ENCODE measurements around the gene BCL2L1.

BCL2L1 gene

DNA sequence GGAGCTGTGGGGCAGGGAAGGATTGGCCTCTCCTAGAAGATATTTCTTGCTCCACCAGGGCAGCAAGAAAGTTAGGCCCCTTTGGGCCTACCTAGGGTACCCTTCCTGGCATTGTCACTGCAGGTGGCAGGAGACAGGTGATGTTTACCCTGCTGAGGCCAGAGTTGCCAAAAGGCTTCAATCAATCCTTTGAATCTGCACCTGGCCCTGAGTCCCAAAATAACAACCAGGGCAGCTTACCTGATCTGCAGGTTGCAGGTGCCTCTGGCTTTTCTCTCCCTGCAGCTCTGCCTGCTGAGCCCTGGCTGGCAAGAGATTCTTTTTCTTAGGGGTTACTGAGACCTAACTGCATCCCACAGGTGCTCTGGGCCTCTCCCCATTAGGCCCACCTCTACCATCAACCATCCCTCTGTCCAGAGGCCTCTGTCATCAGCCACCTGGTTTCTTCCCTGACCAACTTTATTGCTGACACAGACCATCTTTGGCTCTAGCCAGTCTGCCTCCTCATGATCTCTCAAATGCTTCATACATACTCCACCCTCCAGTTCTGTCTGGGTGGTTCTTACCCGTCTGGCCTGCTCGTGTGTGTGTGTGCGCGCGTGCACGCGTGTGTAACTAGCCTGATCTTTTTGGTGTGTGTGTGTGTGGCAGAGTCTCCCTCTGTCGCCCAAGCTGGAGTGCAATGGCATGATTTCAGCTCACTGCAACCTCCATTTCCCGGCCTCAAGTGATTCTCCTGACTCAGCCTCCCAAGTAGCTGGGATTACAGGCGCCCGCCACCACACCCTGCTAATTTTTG lies 13.7 kb downstream of the BCL2L1 start:
- FAIRE-seq: no peak

DNA sequence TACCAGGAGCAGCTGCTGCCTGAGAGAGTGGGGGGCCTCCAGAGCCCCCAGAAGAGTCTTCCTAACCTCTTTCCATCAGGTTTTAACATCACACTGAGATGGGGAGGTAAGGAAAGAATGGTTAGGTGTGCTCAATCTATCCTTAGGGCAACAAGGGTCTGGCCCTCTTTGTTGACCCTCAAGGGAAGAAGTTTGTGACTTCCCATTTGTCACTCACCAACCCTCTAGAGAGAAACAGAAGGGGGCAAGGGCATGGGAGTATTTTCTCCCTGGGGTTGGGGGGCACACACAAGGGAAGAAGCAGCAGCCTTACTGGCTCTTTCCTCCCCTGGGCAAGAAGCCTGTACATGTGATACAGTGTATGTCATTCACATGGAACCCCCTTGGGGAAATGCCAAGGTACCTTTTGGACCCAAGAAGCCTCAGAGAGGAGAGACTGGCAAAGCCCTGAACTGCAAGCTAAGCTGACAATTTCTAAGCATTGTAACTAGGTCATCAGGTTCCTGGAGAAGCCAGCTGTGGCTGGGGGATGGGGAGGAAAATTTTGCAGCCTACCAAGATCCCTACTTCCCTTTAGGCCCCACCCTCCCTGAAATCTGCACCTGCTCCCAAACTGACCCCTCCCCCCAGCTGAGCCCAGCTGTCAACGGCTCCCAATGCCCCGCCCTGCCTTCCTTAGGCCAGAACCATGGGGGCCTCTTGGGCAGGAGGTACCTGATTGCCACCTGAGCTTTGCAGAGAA lies 14.5 kb downstream of the BCL2L1 start:
- no peak for FAIRE-seq

DNA sequence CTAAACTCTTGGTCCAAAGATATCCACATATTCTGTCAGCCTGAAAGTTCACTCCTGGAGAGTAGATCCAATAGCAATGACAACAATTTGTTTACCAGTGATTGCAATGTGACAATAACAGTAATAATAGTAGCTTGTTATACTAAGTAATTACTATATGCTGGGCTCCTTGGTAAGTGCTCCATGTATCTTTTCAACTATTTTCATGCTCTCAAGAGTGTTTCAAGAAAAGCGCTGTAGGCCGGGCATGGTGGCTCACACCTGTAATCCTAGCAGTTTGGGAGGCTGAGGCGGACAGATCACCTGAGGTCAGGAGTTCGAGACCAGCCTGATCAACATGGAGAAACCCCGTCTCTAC lies 15.4 kb downstream of the BCL2L1 start:
- no peak for FAIRE-seq

DNA sequence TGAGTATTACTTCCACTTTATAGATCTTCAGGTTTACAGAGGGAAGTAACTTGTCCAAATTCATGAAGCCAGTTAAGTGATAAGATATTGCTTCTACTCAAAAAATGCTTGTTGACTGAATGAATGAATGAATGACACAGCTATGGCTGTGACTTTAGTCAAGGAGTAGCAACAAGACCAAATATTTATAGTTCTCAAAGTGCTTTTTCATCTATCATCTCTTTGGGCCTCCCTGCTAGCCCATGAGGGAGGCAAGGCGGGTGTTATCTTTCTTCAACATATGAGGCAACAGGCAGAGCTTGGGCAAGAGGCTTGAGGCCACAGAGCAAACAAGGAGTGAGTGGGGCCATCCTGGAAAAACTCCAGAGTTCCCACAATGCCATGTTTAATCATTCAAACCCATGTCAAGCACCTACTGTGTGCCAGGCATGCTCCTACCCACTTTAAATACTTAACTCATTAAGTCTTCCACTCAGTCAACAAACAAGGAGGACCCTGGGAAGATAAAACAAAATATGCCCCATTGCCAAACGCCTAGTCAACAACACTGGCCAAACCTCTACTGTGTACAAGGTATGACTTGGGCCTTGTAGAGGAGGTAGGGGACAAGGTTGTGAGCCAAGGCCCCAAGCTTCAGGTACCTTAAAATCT lies 15.9 kb downstream of the BCL2L1 start:
- FAIRE-seq: no peak

DNA sequence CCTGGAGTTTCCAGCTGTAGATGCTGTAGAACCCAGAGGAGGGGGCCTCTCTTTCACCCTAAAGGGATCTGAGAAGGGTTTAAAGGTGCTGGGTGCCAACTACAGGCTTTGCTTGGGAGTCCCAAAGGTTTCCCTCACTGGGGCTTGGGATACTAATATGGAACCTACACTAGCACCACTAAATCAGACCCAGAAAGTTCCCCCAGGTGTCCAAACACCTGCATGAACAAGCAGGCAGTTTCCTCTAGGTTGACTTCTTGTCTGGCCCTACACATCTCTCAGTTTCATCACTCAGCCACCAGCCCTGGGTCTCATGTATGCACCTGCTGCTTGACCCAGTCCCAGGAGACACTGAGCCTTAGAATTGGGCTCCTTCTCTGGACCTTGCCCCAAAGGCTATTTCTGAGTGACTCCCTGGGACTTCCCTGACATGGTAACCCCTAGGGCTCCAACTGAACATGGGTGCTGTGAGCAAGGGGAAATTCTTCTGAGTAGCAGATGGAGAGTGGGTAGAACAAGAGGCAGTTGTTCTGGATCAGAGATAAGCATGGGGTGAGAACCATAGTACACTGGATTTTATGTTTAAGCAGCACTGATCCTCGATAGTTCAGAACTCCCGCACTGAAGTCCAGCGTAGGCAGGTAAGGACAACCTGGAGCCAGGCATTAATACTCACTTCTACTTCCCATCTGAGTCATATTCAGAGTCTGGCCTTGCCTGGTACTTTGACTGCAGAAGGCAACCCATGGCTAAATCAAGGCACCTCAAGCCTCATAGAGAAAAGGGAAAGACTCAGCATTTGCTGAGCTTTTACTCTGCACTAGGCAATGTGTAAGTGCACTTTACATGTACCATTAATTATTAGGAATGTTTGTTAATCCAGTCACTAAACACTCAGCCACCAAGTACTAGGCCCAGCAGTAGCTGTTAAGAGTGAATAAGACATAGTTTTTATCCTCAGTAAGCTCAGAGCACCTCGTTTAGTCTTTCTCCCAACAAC lies 16.8 kb downstream of the BCL2L1 start:
- no peak for FAIRE-seq

DNA sequence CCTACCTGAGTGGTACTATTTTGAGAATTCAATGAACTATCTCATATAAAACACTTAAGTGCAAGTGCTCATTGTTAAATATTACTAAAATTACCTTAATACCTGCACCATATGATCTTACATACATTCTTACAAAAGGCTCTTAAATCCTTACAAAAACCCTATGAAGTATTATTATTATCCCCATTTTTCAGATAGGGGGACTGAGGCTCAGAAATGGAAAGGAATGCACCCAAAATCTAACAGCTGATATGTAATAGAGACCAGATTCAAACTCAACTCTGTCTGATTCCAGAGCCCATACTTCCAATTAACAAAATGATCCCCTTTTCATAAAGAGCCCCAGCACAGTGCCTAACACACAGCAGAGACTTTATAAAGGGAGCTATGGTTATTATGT lies 17.5 kb downstream of the BCL2L1 start:
- no peak for FAIRE-seq

DNA sequence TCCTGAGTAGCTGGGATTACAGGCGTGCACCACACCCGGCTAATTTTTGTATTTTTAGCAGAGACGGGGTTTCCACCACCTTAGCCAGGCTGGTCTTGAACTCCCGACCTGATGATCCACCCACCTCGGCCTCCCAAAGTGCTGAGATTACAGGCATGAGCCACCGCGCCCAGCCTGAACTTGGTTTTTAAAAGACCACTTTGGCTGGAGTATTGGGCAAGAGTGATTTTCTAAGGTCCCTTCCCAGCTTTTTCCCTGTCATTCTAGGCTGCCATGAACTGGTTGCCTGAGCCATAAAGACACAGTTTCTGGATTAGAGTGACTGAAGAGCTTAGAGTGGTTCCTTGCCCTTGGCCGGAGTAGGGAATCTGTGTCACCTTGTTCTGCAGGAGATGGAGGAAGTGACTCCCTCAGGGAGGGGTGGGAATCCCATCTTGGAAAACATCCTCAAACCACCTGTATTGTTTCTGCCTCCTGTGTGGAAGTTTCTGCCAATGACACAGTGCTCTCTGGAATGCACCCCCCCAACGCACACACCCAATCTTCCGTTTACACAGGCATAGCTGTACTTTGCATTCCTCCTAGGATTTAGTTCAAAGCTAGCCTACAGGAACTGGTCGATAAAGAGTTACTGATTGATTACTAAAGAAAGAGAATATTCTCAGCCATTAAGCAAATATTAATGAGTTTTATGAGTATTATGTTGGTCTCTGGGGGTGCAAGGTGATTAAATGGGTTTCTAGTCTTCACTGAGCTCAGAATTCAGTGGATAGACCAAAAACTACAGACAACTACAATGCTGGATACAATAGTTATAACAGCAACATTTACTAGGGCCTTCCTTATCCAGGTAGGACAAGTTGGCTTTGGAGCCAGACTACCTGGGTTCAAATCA lies 18.2 kb downstream of the BCL2L1 start:
- no peak for FAIRE-seq

DNA sequence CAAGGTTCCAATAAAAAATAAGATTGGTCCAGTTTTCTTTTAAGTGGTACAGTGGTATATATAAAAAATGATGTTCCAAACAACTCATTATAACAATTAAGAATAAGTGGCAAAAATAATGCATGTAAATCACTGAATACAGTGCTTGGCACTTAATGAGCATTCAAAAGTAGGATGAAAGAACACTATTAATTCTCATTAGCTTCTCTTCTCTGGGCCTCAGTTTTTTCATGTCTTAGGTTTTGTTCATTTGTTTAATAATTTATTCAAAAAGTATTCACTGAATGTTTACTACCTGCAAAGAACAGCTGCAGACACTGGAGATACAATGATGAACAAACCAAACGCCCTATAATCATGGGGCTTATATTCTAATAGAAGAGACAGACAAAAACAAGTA lies 21.1 kb downstream of the BCL2L1 start:
- no peak for FAIRE-seq

DNA sequence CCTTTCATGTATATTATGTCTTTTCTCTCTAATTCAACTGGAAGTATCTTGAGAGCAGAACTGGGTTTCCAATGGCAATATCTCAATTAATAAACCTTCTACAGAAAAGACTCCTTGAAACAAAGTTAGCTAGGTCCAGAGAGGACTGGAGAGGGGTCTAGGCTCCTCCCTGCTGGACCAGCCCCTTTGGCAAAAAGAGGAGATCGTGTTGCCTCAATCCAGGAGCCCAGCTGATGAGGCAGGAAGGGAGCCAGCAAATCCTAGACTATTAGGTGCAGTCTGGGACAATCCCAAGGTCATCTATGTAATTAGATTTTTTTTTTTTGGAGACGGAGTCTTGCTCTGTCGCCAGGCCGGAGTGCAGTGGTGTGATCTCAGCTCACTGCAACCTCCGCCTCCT lies 21.9 kb downstream of the BCL2L1 start:
- FAIRE-seq: no peak

DNA sequence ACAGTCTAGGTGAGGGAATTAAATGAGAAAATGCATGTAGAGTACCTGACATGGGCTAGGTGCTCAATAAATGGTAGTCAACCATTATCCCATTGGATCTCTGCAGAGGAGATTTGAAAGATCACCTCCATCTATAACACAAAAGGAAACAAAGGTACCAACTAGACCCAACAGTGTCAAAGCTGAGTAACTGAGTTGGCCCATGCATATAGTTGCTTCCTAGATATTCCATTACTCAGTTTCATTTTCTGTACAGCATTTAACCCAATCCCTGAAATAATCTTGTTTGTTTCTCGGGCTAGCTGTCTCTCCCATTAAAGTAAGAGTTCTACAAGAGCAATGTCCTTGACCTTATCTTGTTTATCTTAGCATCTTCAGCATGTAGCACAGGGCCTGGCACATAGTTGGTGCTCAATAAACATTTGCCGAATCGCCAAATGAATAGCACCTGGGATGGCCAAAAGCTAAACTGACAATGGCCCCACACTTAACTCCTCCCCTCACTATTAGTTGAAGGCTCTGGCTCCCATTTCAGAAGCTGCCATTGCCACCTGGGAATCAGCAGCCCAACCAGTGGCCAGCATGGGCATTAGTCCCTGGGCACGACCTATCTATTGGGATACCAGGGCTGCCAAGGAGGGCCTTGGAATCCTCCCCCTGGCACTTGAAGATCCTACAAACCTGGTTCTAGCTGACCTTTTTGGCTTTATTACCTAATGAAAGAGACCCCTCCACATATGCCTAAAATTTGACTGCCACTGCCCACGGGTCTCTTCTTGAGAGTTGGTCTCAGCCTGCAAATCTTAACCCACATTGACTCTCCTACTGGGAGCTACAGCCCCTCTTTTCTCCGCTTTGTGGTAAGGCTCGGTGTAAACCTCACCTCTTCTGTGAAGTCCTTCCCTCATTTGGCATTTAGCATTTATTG lies 22.6 kb downstream of the BCL2L1 start:
- FAIRE-seq: no peak

DNA sequence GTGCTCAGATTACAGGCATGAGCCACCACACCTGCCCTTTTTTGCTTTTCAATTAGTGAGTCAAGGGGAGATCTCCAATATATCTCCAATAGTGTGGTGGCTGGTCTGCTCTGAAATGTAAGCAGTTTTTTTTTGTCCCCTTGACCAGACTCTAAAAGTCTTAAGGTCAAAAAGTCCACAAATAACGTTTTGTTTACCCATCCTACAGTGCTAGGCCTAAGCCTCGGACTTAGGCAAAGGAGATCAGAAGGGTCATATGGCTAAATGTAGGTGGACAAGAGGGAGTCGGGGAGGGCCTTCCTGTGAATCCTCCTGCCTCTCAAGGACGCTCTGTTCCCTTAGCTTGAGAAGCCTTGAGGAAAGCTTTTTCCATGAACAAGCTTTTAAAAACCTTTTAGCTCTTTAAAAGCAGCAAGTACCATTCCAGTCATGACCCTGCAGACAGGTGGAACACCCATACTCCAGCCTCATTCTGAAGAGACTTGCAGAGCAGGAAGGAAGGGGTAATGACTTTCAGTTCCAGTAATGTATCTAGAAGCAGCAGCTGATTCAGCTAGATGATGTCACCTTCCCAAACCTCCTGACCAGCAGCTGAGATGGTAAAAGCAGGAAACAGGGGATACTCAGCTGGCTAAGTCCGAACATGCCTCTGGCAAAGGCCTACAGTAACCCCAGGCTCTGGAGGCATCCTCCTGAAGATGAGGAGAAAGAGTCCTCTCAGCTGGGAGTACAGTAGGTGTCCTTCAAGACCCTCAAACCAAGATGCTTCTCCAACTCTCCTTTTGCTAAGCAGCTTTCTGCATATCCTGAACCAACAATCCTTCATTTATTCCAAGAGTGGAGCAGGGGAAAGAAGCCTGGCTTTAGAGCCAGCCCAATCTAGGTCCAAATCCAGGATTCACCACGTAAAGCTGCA lies 23.6 kb downstream of the BCL2L1 start:
- no peak for FAIRE-seq

DNA sequence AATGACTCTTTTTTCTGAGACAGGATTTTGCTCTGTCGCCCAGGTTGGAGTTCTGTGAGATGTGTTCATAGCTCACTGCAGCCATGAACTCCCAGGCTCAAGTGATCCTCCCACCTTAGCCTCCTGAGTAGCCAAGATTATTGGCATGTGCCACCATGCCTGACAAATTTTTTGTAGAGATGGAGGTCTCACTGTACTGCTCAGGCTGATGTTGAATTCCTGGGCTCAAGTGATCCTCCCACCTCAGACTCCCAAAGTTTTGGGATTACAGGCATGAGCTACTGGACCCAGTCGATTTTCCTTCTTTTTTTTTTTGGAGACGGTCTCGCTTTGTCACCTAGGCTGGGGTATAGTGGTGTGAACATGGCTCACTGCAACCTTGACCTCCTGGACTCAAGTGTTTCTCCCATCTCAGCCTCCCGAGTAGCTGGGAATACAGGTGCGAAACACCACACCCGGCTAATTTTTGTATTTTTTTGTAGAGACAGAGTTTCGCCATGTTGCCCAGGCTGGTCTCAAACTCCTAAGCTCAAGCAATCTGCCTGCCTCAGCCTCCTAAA lies 24.3 kb downstream of the BCL2L1 start:
- no peak for FAIRE-seq

DNA sequence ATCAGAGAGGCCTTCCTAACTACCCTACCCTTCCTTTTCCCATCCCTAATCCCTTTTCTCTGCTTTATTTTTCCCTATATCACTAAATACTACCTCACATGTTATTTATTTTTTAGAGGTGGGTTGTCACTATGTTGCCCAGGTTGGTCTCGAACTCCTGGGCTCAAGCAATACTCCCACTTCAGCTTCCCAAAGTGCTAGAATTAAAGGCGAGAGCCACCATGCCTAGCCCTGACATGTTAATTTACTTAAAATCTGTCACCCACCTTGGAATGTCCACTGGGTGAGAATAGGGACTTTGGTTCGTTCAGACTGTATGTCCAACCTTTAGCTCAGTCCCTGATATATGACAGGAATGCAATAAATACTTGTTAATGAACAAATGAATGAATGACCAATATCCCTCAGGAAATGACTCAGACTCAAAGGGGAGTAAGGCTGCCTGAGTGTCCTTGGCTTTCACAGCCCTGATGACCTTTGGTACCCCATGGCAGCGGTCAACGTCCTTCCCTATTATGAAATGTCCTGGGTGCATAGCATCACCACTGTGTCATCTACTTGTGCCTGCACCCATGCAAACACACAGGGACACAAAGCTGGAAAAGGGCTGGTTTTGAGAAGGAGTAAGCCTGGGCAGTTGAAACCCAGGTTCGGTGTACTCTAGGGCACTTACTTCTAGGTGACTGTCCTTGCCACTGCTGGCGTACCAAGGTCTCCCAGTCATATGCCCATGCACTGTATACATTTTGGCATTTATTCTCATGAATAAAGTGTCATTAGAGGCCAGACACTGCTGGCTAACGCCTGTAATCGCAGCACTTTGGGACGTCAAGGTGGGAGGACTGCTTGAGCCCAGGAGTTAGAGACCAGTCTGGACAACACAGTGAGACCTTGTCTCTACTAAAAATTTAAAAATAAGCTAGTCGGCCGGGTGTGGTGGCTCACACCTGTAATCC lies 26.5 kb downstream of the BCL2L1 start:
- no peak for FAIRE-seq

DNA sequence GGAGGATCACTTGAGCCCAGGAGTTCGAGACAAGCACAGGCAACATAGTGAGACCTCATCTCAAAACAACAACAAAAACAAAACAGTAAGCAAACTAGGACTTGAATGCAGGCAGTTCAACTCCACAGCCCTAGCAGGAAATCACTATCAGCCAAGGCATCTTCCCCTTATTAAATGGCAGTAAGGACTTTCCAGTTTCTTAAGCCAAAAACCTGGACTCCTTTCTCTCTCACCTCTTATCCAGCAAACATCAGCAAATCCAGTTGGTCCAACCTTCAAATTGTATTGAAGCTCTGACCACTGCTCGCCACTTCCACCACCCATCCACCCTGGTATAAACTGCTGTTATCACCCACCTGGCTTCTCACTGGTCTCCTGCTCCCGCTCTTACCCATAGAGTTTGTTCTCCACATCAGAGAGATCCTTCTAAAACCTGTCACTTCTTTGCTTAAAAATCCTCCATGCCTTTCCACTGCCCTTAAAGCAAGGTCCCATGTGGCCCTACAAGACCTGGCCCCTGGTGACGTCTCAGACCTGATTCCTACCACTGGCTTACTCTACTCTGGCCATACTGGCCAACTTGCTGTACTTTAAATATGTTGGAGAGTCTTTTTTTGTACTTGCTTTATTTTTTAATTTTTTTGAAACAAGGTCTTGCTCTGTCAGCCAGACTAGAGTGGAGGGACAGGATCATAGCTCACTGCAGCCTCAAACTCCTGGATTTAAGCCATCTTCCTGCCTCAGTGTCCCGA lies 27.6 kb downstream of the BCL2L1 start:
- FAIRE-seq: no peak

DNA sequence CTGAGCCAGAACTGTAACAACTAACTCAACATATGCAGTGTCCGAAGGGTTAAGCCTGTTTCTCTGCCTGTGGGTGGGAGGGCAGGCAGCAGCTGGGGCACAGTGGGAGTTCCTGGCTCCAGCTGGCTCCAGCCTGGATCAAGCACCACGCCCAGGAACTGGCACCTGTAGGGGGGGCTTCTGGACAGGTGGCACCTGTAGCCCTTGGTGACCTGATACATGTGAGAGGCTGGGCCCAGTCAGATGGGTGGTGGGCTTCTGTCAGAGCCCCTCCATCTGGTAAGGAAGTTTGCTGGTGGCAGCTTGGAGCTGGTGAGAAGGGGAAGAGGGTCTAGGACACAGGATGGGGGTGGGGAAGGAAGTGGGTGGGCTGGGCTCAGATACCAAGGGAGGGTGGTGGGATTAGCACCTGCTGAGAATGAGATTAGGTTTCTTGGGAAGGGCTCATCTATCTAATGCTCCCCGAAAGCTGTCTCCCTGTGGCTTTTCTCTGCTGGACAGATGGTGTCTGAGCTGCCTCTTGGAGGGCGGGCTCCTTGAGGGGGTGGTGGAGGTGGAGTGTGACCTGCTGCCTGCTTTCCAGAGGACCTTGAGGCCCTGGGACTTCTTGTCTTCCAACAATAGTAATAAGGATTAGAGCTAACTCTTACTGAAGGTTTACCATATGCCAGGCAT lies 28.5 kb downstream of the BCL2L1 start:
- FAIRE-seq: no peak

DNA sequence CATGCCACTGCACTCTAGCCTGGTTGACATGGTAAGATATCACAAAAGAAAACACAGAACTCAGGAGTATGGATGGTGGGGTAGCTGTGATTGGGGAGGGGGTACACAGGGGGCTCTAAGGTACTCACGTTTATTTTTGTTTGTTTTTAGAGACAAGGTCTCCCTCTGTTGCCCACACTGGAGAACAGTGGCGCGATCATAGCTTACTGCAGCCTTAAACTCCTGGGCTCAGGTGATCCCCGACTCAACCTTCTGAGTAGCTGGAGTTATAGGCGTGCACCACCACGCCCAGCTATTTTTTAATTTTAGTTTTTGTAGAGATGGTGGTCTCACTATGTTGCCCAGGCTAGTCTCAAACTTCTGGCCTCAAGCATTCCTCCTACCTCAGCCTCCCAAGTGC lies 29.3 kb downstream of the BCL2L1 start:
- FAIRE-seq: no peak

Measured in endometrium (tissue), 2 donors.